GM23338 (cell line): ENCODE results near the gene MAP4K4. TPM values are rescaled to one million over a fixed set of nuclear protein-coding genes. Genes with fewer than 3 reads are reported as not detected.
A peak's percentile ranks its signal among the peaks of the same experiment; 100 is the strongest.

ENCODE experiments used
- ATAC-seq: fragments of 200-7000 bp; cut with Tn5 transposase; 3 replicates; pipeline ENCODE4 v1.9.1; 2020
- DNase-seq: peaks from one replicate; pipeline ENCODE4 v3.0.0-alpha.2; 2015; ENCODE audit warnings: low spot score
- H2AFZ ChIP-seq: fragments of 200-600 bp; sonication (generic); 2 replicates; pipeline ENCODE4 v1.8.0; 2016; ENCODE audit warnings: antibody characterized with exemption, mild to moderate bottlenecking, moderate library complexity
- H3F3A ChIP-seq: fragments of 200-600 bp; sonication (generic); replicated peaks from 2 replicates; pipeline ENCODE4 v1.8.0; 2017; ENCODE audit warnings: antibody characterized with exemption, mixed run types, low read depth
- H3K27ac ChIP-seq: fragments of 200-600 bp; sonication (generic); 2 replicates; pipeline ENCODE4 v1.6.1; 2016; ENCODE audit warnings: low read depth
- H3K27me3 ChIP-seq: fragments of 200-600 bp; sonication (generic); 2 replicates; pipeline ENCODE4 v1.8.0; 2016; ENCODE audit warnings: mild to moderate bottlenecking, mixed run types, moderate library complexity; ENCODE audit not compliant: insufficient read depth
- H3K36me3 ChIP-seq: fragments of 200-600 bp; sonication (generic); 2 replicates; pipeline ENCODE4 v1.8.0; 2016; ENCODE audit warnings: mild to moderate bottlenecking; ENCODE audit not compliant: insufficient read depth
- H3K4me1 ChIP-seq: fragments of 200-600 bp; sonication (generic); 2 replicates; pipeline ENCODE4 v1.8.0; 2016; ENCODE audit warnings: mild to moderate bottlenecking, moderate library complexity; ENCODE audit not compliant: insufficient read depth
- H3K4me2 ChIP-seq: fragments of 200-600 bp; sonication (generic); 2 replicates; pipeline ENCODE4 v1.7.1; 2017; ENCODE audit warnings: mixed run types
- H3K4me3 ChIP-seq: fragments of 200-600 bp; sonication (generic); 2 replicates; pipeline ENCODE4 v1.6.1; 2016; ENCODE audit warnings: mixed run types
- H3K79me2 ChIP-seq: fragments of 200-600 bp; sonication (generic); replicated peaks from 2 replicates; pipeline ENCODE4 v1.8.0; 2017; ENCODE audit warnings: mild to moderate bottlenecking; ENCODE audit not compliant: insufficient read depth
- H3K9me2 ChIP-seq: fragments of 200-600 bp; sonication (generic); 2 replicates; pipeline ENCODE4 v1.8.0; 2017; ENCODE audit not compliant: insufficient read depth
- H4K20me1 ChIP-seq: fragments of 200-600 bp; sonication (generic); replicated peaks from 2 replicates; pipeline ENCODE4 v1.8.0; 2017; ENCODE audit warnings: mild to moderate bottlenecking; ENCODE audit not compliant: insufficient read depth
- H3K27ac Mint-ChIP-seq: 2 replicates; pipeline ENCODE4 v1.8.0; 2020; ENCODE audit warnings: inconsistent platforms, mild to moderate bottlenecking, moderate library complexity, mixed read lengths
- H3K27me3 Mint-ChIP-seq: 3 replicates; pipeline ENCODE4 v1.8.0; 2022; ENCODE audit warnings: low read depth, mild to moderate bottlenecking, moderate library complexity, mixed read lengths, inconsistent platforms; ENCODE audit not compliant: insufficient read depth, poor library complexity
- H3K36me3 Mint-ChIP-seq: 3 replicates; pipeline ENCODE4 v1.8.0; 2021; ENCODE audit warnings: low read depth, mild to moderate bottlenecking, inconsistent platforms, moderate library complexity, mixed read lengths
- H3K4me1 Mint-ChIP-seq: 3 replicates; pipeline ENCODE4 v1.8.0; 2020; ENCODE audit warnings: mild to moderate bottlenecking, inconsistent platforms, mixed read lengths
- H3K4me3 Mint-ChIP-seq: 3 replicates; pipeline ENCODE4 v1.8.0; 2021; ENCODE audit warnings: moderate library complexity, mild to moderate bottlenecking, inconsistent platforms, mixed read lengths
- H3K9me3 Mint-ChIP-seq: 3 replicates; pipeline ENCODE4 v1.8.0; 2020; ENCODE audit warnings: moderate library complexity, mild to moderate bottlenecking, inconsistent platforms, mixed read lengths
- CREB1 ChIP-seq: fragments of 250-450 bp; sonication (Bioruptor Pico); IDR thresholded peaks from 2 replicates; pipeline ENCODE4 v1.5.0; 2020; ENCODE audit warnings: low read depth, mild to moderate bottlenecking, moderate library complexity
- CTCF ChIP-seq, 2 experiments: fragments of 200-600 bp in 1 of 2; sonication (generic) in 1 of 2; conservative IDR thresholded peaks; 2 replicates each; pipeline versions ENCODE4 v1.5.1 to v1.6.1; 2016 to 2017; ENCODE audit warnings: antibody characterized with exemption in 2 of 2, low read depth in 2 of 2, mild to moderate bottlenecking in 2 of 2, moderate library complexity in 1 of 2
- ETS1 ChIP-seq: IDR thresholded peaks from 2 replicates; pipeline ENCODE4 v1.6.1; 2016; ENCODE audit warnings: antibody characterized with exemption
- EZH2 ChIP-seq: fragments of 200-600 bp; sonication (generic); IDR thresholded peaks from one replicate; pipeline ENCODE4 v1.8.0; 2017; ENCODE audit warnings: antibody characterized with exemption, mild to moderate bottlenecking, low read depth; ENCODE audit not compliant: unreplicated experiment
- EZH2phosphoT487 ChIP-seq: fragments of 200-600 bp; sonication (generic); IDR thresholded peaks from one replicate; pipeline ENCODE4 v1.8.1; 2018; ENCODE audit warnings: antibody characterized with exemption; ENCODE audit not compliant: unreplicated experiment
- JUNB ChIP-seq: IDR thresholded peaks from one replicate; pipeline ENCODE4 v1.6.1; 2016; ENCODE audit warnings: antibody characterized with exemption; ENCODE audit not compliant: unreplicated experiment
- NANOG ChIP-seq: IDR thresholded peaks from 2 replicates; pipeline ENCODE4 v1.6.1; 2016; ENCODE audit warnings: antibody characterized with exemption, borderline replicate concordance
- POLR2AphosphoS5 ChIP-seq: IDR thresholded peaks from 2 replicates; pipeline ENCODE4 v1.6.1; 2016; ENCODE audit warnings: antibody characterized with exemption, low read depth
- ZNF114 ChIP-seq: fragments of 250-450 bp; sonication (Bioruptor Pico); IDR thresholded peaks from 2 replicates; pipeline ENCODE4 v1.5.0; 2020; ENCODE audit warnings: mild to moderate bottlenecking, moderate library complexity
- ZNF331 ChIP-seq: fragments of 250-450 bp; sonication (Bioruptor Pico); IDR thresholded peaks from 2 replicates; pipeline ENCODE4 v1.5.0; 2020; ENCODE audit warnings: low read depth, mild to moderate bottlenecking, moderate library complexity
- polyA plus RNA-seq: library from polyadenylated mRNA; unstranded; fragments of >200 nt; fragmentation: Nextera tagmentation; extraction: Ambion mirVana; gene quantifications from 2 replicates; pipeline ENCODE4 v1.2.1, GENCODE V29; 2016
- total RNA-seq: library from RNA; depleted of rRNA; stranded (reverse); fragments of >200 nt; shearing (Covaris generic); gene quantifications from 2 replicates; pipeline ENCODE4 v1.2.3, GENCODE V29; 2014
- TF ChIP-seq, protein P1 (sequence below): fragments of 250-450 bp; sonication (Bioruptor Pico); IDR thresholded peaks from 2 replicates; pipeline ENCODE4 v1.5.0; 2020; ENCODE audit warnings: mild to moderate bottlenecking, moderate library complexity
- TF ChIP-seq, protein P2 (sequence below): IDR thresholded peaks from one replicate; pipeline ENCODE4 v1.6.1; 2018; ENCODE audit warnings: antibody characterized with exemption; ENCODE audit not compliant: unreplicated experiment

MAP4K4 gene
- total and polyA plus RNA-seq, 2 experiments from 2014 or later: 34.6 to 99.2 TPM

- TF ChIP-seq, protein P1, sequence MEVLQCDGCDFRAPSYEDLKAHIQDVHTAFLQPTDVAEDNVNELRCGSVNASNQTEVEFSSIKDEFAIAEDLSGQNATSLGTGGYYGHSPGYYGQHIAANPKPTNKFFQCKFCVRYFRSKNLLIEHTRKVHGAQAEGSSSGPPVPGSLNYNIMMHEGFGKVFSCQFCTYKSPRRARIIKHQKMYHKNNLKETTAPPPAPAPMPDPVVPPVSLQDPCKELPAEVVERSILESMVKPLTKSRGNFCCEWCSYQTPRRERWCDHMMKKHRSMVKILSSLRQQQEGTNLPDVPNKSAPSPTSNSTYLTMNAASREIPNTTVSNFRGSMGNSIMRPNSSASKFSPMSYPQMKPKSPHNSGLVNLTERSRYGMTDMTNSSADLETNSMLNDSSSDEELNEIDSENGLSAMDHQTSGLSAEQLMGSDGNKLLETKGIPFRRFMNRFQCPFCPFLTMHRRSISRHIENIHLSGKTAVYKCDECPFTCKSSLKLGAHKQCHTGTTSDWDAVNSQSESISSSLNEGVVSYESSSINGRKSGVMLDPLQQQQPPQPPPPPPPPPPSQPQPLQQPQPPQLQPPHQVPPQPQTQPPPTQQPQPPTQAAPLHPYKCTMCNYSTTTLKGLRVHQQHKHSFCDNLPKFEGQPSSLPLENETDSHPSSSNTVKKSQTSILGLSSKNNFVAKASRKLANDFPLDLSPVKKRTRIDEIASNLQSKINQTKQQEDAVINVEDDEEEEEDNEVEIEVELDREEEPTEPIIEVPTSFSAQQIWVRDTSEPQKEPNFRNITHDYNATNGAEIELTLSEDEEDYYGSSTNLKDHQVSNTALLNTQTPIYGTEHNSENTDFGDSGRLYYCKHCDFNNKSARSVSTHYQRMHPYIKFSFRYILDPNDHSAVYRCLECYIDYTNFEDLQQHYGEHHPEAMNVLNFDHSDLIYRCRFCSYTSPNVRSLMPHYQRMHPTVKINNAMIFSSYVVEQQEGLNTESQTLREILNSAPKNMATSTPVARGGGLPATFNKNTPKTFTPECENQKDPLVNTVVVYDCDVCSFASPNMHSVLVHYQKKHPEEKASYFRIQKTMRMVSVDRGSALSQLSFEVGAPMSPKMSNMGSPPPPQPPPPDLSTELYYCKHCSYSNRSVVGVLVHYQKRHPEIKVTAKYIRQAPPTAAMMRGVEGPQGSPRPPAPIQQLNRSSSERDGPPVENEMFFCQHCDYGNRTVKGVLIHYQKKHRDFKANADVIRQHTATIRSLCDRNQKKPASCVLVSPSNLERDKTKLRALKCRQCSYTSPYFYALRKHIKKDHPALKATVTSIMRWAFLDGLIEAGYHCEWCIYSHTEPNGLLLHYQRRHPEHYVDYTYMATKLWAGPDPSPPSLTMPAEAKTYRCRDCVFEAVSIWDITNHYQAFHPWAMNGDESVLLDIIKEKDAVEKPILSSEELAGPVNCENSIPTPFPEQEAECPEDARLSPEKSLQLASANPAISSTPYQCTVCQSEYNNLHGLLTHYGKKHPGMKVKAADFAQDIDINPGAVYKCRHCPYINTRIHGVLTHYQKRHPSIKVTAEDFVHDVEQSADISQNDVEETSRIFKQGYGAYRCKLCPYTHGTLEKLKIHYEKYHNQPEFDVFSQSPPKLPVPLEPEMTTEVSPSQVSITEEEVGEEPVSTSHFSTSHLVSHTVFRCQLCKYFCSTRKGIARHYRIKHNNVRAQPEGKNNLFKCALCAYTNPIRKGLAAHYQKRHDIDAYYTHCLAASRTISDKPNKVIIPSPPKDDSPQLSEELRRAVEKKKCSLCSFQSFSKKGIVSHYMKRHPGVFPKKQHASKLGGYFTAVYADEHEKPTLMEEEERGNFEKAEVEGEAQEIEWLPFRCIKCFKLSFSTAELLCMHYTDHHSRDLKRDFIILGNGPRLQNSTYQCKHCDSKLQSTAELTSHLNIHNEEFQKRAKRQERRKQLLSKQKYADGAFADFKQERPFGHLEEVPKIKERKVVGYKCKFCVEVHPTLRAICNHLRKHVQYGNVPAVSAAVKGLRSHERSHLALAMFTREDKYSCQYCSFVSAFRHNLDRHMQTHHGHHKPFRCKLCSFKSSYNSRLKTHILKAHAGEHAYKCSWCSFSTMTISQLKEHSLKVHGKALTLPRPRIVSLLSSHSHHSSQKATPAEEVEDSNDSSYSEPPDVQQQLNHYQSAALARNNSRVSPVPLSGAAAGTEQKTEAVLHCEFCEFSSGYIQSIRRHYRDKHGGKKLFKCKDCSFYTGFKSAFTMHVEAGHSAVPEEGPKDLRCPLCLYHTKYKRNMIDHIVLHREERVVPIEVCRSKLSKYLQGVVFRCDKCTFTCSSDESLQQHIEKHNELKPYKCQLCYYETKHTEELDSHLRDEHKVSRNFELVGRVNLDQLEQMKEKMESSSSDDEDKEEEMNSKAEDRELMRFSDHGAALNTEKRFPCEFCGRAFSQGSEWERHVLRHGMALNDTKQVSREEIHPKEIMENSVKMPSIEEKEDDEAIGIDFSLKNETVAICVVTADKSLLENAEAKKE (CRISPR knock-in tag): no peak
- no peak for TF ChIP-seq EZH2phosphoT487
Observed at GRCh38 chr2:101658387-101658786, 39.1 kb upstream of the MAP4K4 start (continued).

DNA sequence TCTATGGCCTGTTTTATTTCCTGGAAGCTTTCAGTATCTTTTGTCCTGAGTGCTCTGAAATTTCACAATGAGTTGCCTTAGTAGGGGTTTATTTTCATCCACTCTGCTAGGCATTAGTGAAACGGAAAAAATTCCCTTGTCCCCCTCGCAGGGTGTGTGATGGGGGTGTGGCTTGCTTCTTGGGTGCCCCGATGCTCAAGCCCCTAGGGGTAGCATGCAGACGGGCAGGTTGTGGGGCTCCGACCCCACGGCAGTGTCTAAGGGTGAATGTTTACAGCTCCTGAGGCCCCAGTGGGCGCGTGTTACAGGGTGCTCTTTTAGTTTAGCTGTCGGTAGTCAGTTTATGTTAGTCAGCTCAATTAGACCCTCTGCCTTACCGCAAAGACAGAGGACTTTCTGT, 32.2 kb upstream of the MAP4K4 start:
- Mint-ChIP-seq H3K27me3 (peaks cover 2% of the 10 kb centered on the region), H3K9me3 (peaks cover under 1% of the 10 kb centered on the region; the same call in 2 of the 3 replicates), H3K4me3 (no peak overlapping the region), H3K27ac (no peak overlapping the region), H3K36me3 (no peaks in the 10 kb centered on the region), H3K4me1 (no peaks in the 10 kb centered on the region)
- no peak overlapping the region for H3K4me2 ChIP-seq
- H3K27ac ChIP-seq: no peak overlapping the region
- no peaks in the 10 kb centered on the region for H3F3A ChIP-seq
- no peak overlapping the region for H3K4me3 ChIP-seq
- no peaks in the 10 kb centered on the region for H3K79me2 ChIP-seq
- H3K4me1 ChIP-seq: no peaks in the 10 kb centered on the region
- H3K36me3 ChIP-seq: no peaks in the 10 kb centered on the region
- H3K9me2 ChIP-seq: no peaks in the 10 kb centered on the region
- no peaks in the 10 kb centered on the region for H3K27me3 ChIP-seq
- peak overlapping the region; percentile 93 for H2AFZ ChIP-seq
- peak; percentile 73 for ATAC-seq
- peak; percentile 30 for DNase-seq
- H4K20me1 ChIP-seq: no peaks in the 10 kb centered on the region
- no peak for TF ChIP-seq EZH2phosphoT487
- no peak for TF ChIP-seq ZNF114 (CRISPR knock-in tag)
- TF ChIP-seq ETS1: no peak
- no peak for TF ChIP-seq CTCF (conservative IDR thresholded peaks at IDR 0.05; ENCODE audit: low read depth in 2 of 2)
- no peak for TF ChIP-seq NANOG
- no peak for TF ChIP-seq ZNF331
- TF ChIP-seq, protein P2, sequence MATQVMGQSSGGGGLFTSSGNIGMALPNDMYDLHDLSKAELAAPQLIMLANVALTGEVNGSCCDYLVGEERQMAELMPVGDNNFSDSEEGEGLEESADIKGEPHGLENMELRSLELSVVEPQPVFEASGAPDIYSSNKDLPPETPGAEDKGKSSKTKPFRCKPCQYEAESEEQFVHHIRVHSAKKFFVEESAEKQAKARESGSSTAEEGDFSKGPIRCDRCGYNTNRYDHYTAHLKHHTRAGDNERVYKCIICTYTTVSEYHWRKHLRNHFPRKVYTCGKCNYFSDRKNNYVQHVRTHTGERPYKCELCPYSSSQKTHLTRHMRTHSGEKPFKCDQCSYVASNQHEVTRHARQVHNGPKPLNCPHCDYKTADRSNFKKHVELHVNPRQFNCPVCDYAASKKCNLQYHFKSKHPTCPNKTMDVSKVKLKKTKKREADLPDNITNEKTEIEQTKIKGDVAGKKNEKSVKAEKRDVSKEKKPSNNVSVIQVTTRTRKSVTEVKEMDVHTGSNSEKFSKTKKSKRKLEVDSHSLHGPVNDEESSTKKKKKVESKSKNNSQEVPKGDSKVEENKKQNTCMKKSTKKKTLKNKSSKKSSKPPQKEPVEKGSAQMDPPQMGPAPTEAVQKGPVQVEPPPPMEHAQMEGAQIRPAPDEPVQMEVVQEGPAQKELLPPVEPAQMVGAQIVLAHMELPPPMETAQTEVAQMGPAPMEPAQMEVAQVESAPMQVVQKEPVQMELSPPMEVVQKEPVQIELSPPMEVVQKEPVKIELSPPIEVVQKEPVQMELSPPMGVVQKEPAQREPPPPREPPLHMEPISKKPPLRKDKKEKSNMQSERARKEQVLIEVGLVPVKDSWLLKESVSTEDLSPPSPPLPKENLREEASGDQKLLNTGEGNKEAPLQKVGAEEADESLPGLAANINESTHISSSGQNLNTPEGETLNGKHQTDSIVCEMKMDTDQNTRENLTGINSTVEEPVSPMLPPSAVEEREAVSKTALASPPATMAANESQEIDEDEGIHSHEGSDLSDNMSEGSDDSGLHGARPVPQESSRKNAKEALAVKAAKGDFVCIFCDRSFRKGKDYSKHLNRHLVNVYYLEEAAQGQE: no peak
- no peak for TF ChIP-seq CREB1 (CRISPR knock-in tag)
- TF ChIP-seq JUNB: no peak
- TF ChIP-seq EZH2: no peak
- TF ChIP-seq POLR2AphosphoS5: no peak
